Thyroid gland (tissue), 4 donors: ENCODE data around the gene SYTL2. TPM values are rescaled to one million over a fixed set of nuclear protein-coding genes. Genes with fewer than 3 reads are reported as not detected.

ENCODE experiments used
- DNase-seq, 2 donors: peaks; one replicate each; pipeline ENCODE4 v3.0.0-alpha.2; 2019
- H3K27ac ChIP-seq, 3 donors: fragments of 200-600 bp; sonication (generic); 1 replicate in 2 of 3; 2 replicates in 1 of 3; pipeline ENCODE4 v1.5.1; 2016 to 2019; ENCODE audit warnings: mild to moderate bottlenecking in 1 of 3, moderate library complexity in 1 of 3
- H3K27me3 ChIP-seq: fragments of 200-600 bp; sonication (generic); one replicate; pipeline ENCODE4 v1.5.1; 2019
- H3K36me3 ChIP-seq, 2 donors: fragments of 200-600 bp; sonication (generic); one replicate each; pipeline ENCODE4 v1.5.1; 2016 to 2019
- H3K4me1 ChIP-seq, 2 donors: fragments of 200-600 bp; sonication (generic); one replicate each; pipeline ENCODE4 v1.5.1; 2017 to 2019
- H3K4me3 ChIP-seq, 3 donors: fragments of 200-600 bp; sonication (generic); replicated peaks in 1 of 3; 1 replicate in 2 of 3; 2 replicates in 1 of 3; pipeline ENCODE4 v1.5.1; 2016; ENCODE audit warnings: mild to moderate bottlenecking in 1 of 3
- H3K9me3 ChIP-seq: fragments of 200-600 bp; sonication (generic); one replicate; pipeline ENCODE4 v1.5.1; 2017
- CTCF ChIP-seq, 6 experiments: fragments of 200-600 bp in 3 of 6; fragments of 450-650 bp in 3 of 6; sonication (generic) in 3 of 6; IDR thresholded peaks; one replicate each; pipeline ENCODE4 v1.5.1; 2016 to 2019; ENCODE audit warnings: antibody characterized with exemption in 6 of 6, mild to moderate bottlenecking in 2 of 6, inconsistent platforms in 1 of 6, moderate library complexity in 1 of 6
- POLR2A ChIP-seq, 2 donors: fragments of 450-650 bp; IDR thresholded peaks; one replicate each; pipeline ENCODE4 v1.6.1; 2017; ENCODE audit warnings: antibody characterized with exemption in 2 of 2, mild to moderate bottlenecking in 2 of 2, moderate library complexity in 1 of 2
- WGBS, 2 donors: methylation state at CpG; one replicate each; pipeline ENCODE4 v1.1.5; 2017; 5-methylcytosine and 5-hydroxymethylcytosine counted together
- intact Hi-C: fragments of 100-400 bp; cut with DNase I; formaldehyde crosslinking; loops from one replicate; pipeline ENCODE4 v1.15.1; 2023
- total RNA-seq, 4 donors: library from RNA; depleted of rRNA; stranded (reverse); fragments of >200 nt; gene quantifications; one replicate each; pipeline ENCODE4 v1.2.3, GENCODE V29; 2016

SYTL2 gene
- total RNA-seq, 4 donors from 2014 or later: 4.5 to 18.8 (median 9.0) TPM

GRCh38 chr11:85749287-85749834, 61.6 kb downstream of the SYTL2 start:
- H3K36me3 ChIP-seq: no peaks in the 10 kb centered on the region
- no peak overlapping the region for H3K4me3 ChIP-seq
- no peaks in the 10 kb centered on the region for H3K9me3 ChIP-seq
- H3K27me3 ChIP-seq: no peaks in the 10 kb centered on the region
- no peak overlapping the region for H3K27ac ChIP-seq
- no peaks in the 10 kb centered on the region for H3K4me1 ChIP-seq
- WGBS, 2 donors: 81 to 90% methylated on average over 3 of the region's 3 CpGs
- no peak for DNase-seq
- intact Hi-C loops: no loop called here
- TF ChIP-seq CTCF (IDR thresholded peaks at IDR 0.05) (no peak), POLR2A (IDR thresholded peaks at IDR 0.05) (no peak)

GRCh38 chr11:85748455-85748891, 62.5 kb downstream of the SYTL2 start:
- no peaks in the 10 kb centered on the region for H3K27me3 ChIP-seq
- no peaks in the 10 kb centered on the region for H3K36me3 ChIP-seq
- H3K4me1 ChIP-seq: no peaks in the 10 kb centered on the region
- WGBS, 2 donors: 72 to 79% methylated on average over 6 of the region's 6 CpGs
- no peak overlapping the region for H3K27ac ChIP-seq
- no peak for TF ChIP-seq CTCF (IDR thresholded peaks at IDR 0.05)
- TF ChIP-seq POLR2A (IDR thresholded peaks at IDR 0.05): no peak
- H3K9me3 ChIP-seq: no peaks in the 10 kb centered on the region
- H3K4me3 ChIP-seq: no peak overlapping the region
- intact Hi-C loops: no loop called here
- no peak for DNase-seq

GRCh38 chr11:85746670-85747069, 64.3 kb downstream of the SYTL2 start:
- Histone ChIP-seq H3K27ac (no peak overlapping the region), H3K4me3 (no peak overlapping the region), H3K27me3 (no peaks in the 10 kb centered on the region), H3K9me3 (no peaks in the 10 kb centered on the region), H3K4me1 (no peaks in the 10 kb centered on the region), H3K36me3 (no peaks in the 10 kb centered on the region)
- intact Hi-C loops: no loop called here
- no peak for DNase-seq
- TF ChIP-seq CTCF (IDR thresholded peaks at IDR 0.05) (no peak), POLR2A (IDR thresholded peaks at IDR 0.05) (no peak)
- 81 to 92% methylated on average over 2 of the region's 2 CpGs for WGBS, 2 donors

- DNase-seq: no peak
- no peak for TF ChIP-seq CTCF (IDR thresholded peaks at IDR 0.05)
- no peak for TF ChIP-seq POLR2A (IDR thresholded peaks at IDR 0.05)
- H3K4me3 ChIP-seq: no peak overlapping the region
- WGBS, 2 donors: 66 to 74% methylated on average over 3 of the region's 3 CpGs
- no peak overlapping the region for H3K27ac ChIP-seq
- H3K9me3 ChIP-seq: no peaks in the 10 kb centered on the region
- no peaks in the 10 kb centered on the region for H3K36me3 ChIP-seq
- H3K27me3 ChIP-seq: no peaks in the 10 kb centered on the region
- intact Hi-C loops: no loop called here
- H3K4me1 ChIP-seq: no peaks in the 10 kb centered on the region
Measured at GRCh38 chr11:85745626-85746025, 65.3 kb downstream of the SYTL2 start.

GRCh38 chr11:85742873-85743275, 68.1 kb downstream of the SYTL2 start:
- no peak overlapping the region for H3K27ac ChIP-seq

More at GRCh38 chr11:85742873-85743275, 68.1 kb downstream of the SYTL2 start:
- no peaks in the 10 kb centered on the region for H3K4me1 ChIP-seq
- DNase-seq: no peak
- no peak for TF ChIP-seq CTCF (IDR thresholded peaks at IDR 0.05)
- TF ChIP-seq POLR2A (IDR thresholded peaks at IDR 0.05): no peak
- no peaks in the 10 kb centered on the region for H3K9me3 ChIP-seq
- no peaks in the 10 kb centered on the region for H3K27me3 ChIP-seq
- WGBS, 2 donors: 59 to 83% methylated on average over 1 of the region's 1 CpG
- intact Hi-C loops: no loop called here
- H3K36me3 ChIP-seq: no peaks in the 10 kb centered on the region
- no peak overlapping the region for H3K4me3 ChIP-seq
